WTC11 (cell line): ENCODE results near the gene MAP1A.
"Not testable (repeated sequence)": the region's sequence is repeated elsewhere in the genome, so short reads cannot be mapped to it uniquely, and the experiment has no call there.

ENCODE experiments used
- AFF4 ChIP-seq: sonication (generic); formaldehyde crosslinking; IDR thresholded peaks from 2 replicates; pipeline ENCODE4 v1.8.1; 2023; ENCODE audit warnings: mild to moderate bottlenecking, missing genetic modification reagents, borderline replicate concordance
- ATF1 ChIP-seq: sonication (generic); formaldehyde crosslinking; IDR thresholded peaks from 2 replicates; pipeline ENCODE4 v1.8.1; 2023; ENCODE audit warnings: mild to moderate bottlenecking, moderate library complexity, missing genetic modification reagents
- CTCF ChIP-seq: fragments of 200-600 bp; IDR thresholded peaks from 2 replicates; pipeline ENCODE4 v1.8.0; 2022; ENCODE audit warnings: antibody characterized with exemption
- E2F5 ChIP-seq: sonication (generic); formaldehyde crosslinking; IDR thresholded peaks from 2 replicates; pipeline ENCODE4 v1.8.1; 2022; ENCODE audit warnings: mild to moderate bottlenecking, moderate library complexity, missing genetic modification reagents
- MXD4 ChIP-seq: fragments of 250-450 bp; sonication (Bioruptor Pico); IDR thresholded peaks from 2 replicates; pipeline ENCODE4 v1.8.0; 2021; ENCODE audit warnings: mild to moderate bottlenecking, moderate library complexity, borderline replicate concordance
- NR2C2 ChIP-seq: sonication (generic); formaldehyde crosslinking; IDR thresholded peaks from 2 replicates; pipeline ENCODE4 v1.8.0; 2022; ENCODE audit warnings: mild to moderate bottlenecking, missing genetic modification reagents
- TCF7 ChIP-seq: sonication (generic); formaldehyde crosslinking; IDR thresholded peaks from 2 replicates; pipeline ENCODE4 v1.8.0; 2022; ENCODE audit warnings: mild to moderate bottlenecking, low read depth, missing genetic modification reagents, moderate library complexity

DNA sequence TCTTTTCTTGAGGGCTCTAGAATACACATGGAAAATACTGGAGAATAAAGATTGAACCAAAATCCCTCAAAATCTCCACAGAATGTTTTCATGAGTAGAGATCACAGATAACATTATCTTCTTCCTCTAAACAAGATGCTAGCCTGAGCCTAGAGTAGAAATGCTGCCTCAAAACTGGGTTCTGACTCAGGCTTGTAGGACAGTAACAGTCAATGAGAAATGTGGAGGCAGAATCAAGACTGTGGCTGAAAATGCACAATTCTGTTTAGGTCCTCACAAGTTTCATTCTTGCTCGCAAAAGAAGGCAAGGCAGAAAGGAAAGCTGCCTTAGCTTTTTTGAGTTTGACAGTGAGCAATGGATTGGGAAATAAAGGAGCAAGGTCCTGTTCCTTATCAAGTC, 57.2 kb downstream of the MAP1A start:
- TF ChIP-seq AFF4; CTCF; E2F5 (CRISPR knock-in tag); TCF7 (CRISPR knock-in tag); MXD4 (CRISPR knock-in tag); ATF1 (CRISPR knock-in tag); NR2C2: not testable (repeated sequence)
